ENCODE results near the gene PSMC5.

Gene PSMC5

DNA sequence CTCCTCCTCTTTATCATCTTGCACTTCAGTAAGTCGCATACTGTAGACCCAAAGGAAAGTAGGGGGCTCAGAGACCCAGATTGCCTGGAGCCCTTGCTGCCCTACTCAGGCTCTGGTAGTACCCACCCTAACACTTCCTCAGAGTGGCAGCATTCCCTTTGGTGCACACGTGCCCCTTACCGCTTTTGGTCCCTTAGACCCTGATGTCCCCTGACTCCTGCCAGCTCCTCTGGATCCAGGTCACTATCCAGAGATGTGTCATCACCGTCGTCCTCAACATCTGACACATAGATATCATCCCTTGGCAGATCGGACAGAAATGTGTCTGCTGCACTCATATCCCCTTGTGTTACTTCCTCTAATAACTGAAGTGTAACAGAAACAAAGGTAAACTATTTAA, 5.4 kb upstream of the PSMC5 start:
- no peak for DNase-seq

DNA sequence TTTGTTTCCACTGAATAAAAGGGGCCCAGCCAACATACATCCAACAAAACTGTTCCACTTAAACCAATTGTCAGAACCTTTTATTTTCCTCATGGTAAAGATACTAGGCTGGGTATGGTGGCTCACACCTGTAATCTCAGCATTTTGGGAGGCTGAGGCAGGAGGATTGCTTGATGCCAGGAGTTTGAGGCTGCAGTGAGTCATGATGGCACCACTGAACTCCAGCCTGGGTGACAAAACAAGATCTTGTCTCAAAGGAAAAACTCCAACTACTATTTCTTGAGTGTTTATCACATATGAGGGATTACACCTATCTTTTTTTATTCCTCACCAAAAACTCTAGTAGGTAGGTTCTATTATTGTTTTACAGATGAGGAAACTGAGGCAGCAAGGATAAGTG, 4.7 kb upstream of the PSMC5 start:
- no peak for DNase-seq

DNA sequence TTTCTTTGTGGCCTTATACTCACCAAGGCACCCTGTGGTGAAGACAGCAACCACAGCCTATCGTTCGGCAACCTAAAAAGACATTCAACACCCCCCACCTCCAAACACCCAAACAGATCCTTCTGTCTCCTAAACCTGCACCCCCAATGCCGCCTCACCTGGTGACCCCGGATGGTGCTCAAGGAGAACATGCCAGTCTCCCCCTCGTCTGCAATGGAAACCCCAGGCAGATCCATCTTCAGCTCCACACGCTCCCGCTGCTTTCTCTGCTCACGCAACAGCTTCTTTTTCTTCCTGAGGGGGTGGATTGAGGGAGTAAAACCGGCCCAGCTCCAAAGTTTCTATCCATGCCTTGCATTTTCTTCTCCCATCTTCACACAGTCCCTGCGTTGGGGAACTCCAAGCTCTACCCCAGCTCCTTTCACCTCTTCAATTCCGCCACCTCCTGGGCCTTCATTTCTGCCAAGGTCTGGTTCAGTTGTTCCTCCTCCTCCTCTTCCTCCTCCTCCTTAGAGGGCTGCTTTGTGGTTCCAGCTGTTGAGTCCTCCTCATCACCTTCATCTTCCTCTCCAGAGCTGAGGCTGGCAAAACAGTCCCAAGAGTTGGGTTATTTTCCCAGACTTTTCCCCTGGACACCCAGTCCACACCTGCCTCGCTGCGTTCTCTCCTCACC, 3.4 kb upstream of the PSMC5 start:
- no peak for DNase-seq

DNA sequence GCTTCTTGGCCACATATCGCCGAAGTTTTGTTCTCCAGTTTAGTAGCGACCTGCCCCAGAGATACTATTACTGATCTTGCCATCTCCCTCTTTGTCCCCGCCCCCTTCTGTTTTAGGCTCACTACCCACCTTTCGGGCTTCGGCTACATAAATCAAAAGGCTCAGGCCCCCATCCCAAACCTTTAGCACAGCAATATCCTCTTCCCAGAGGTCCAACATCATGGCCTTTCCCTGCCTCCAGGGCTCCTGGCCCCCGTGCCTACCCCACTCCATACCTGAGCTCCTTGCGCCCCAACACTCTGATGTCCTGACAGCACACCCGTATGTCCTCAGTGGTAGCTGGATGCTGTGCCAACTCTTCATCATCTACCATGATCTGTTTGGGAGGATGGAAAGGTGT, 2.9 kb upstream of the PSMC5 start:
- no peak for DNase-seq

DNA sequence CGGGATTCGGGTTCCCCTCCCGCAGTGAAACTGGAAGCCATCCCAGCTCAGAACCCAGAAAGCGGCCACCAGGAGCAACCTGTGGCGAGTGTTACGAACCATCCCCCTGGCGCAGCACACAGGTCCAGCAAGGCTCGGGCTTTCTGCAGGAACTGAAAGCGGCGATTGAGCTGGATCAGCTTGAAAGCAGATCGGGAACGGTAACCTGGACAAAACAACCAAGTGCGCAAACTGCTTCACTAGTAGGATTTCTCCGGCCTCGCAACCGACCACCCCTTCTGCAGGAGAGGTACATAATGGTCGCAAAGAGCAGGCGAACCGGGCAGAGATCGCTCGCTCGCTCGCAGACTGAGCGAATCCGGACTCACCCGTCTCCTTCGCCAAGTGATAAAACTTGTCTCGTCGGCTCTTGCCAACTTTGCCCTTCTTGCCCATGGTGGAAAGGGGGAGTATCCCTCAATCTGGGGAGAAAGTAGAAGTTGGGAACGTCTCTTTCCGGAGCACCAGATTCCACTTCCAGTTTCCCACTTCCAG, 696 bp upstream of the PSMC5 start:
- no peak for DNase-seq

DNA sequence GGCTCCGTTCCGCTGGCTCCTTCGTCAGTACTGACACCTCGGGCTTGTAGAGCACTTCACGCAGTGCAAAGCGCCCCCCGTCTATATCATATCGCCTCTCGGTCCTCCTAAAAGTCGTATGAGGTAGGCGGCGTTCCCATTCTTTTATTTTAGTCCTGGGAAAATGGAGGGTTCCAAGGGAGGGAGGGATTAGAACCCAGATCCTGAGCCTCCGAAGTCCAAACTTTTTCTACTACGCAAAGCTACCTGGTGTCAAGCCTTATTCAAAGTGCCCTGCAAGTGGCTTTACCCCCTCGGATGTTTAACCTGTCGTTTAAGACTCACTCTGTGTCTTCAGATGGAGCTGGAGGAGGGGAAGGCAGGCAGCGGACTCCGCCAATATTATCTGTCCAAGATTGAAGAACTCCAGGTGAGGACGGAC, 580 bp downstream of the PSMC5 start:
- DNase-seq: no peak

DNA sequence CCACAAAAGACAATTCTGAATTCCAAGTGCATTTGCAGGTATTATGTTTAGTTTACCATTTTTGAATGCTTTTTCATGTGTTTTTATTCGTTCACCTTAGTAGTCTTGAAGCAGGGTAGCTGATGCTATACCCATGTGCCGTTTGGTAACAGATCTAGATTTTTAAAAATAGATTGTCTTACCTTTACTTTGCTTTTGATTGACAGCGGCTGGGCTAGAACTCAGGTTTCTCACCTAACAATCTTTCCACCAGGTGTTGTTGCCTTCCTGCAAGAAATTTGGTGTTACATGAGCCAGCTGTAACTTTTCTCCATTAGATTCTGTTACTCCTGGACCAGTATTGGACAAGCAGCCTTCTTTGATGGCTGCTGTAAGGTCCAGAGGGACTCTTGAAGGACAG, 1.7 kb downstream of the PSMC5 start:
- no peak for DNase-seq

DNA sequence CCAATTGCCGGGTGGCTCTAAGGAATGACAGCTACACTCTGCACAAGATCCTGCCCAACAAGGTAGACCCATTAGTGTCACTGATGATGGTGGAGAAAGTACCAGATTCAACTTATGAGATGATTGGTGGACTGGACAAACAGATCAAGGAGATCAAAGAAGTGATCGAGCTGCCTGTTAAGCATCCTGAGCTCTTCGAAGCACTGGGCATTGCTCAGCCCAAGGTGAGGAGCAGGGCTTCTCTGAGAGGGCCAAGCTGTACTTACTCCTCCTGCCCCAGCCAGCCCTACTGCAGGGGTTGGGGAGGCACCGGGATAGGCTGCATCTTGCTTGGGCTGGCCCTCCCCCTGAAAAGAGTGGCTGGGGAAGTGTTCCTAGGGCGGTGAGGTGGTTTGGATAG, 3.0 kb downstream of the PSMC5 start:
- DNase-seq: no peak

DNA sequence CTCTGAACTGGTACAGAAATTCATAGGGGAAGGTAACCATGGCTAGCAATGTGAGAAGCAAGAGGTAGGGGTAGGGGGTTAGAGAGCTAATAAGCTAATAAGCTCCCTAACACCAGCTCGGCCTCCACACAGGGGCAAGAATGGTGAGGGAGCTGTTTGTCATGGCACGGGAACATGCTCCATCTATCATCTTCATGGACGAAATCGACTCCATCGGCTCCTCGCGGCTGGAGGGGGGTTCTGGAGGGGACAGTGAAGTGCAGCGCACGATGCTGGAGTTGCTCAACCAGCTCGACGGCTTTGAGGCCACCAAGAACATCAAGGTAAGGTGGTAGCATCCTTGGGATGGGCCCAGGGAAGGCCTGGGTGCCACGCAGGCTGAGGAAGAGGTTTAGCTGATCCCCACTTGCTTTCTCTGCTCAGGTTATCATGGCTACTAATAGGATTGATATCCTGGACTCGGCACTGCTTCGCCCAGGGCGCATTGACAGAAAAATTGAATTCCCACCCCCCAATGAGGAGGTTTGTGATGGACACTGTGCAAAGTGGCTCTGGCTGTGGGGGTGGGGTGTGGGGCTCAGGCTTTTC, 3.8 kb downstream of the PSMC5 start:
- DNase-seq: no peak

DNA sequence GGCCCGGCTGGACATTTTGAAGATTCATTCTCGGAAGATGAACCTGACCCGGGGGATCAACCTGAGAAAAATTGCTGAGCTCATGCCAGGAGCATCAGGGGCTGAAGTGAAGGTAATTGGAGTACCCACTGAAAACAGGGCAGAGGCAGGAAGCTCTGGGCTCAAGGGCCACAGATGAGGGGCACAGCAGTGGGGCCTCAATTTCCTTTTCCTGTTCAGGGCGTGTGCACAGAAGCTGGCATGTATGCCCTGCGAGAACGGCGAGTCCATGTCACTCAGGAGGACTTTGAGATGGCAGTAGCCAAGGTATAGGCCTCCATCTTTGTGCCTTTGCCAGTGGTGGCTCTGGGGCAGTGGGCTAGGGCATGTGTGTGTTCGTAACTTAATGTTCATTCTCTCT, 4.3 kb downstream of the PSMC5 start:
- no peak for DNase-seq

DNA sequence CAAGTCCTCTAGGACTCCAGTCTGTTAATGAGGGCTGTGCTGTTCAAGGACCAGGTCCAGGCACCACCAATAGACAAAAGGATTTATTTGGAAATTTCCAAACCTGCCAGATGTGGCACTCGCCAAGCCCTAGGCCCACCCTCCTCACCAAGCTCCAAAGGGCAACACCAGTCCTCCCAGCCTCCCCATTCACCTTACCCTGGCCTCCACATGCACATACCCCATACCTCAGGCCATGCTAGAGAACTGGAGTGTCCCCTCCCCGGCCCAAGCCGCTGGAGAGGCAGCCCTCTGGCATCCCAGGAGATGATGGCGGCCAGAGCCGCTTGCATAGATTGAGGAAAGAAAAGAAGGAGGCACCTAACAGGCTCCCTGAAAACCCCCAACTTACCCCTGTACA, 4.8 kb downstream of the PSMC5 start:
- no peak for DNase-seq

DNA sequence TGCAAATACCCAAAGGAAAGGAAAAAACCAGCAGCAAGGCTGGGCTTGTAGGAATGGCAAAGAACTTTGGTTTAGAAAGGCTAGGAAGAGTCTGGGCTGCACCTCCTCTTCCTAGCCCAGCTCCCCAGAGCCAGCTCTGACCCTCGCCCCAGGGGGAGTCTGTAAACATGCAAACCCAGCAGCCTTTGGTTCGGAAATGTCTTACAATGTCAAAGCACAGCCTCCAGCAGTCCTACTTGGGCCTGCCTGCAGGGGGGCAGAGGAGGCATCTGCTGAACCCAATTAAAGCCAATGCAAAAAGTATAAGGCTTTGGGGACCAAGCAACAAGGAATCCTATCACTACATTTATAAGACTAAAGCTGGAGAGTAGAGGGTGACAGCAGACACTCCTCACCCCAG, 5.2 kb downstream of the PSMC5 start:
- DNase-seq: no peak

DNA sequence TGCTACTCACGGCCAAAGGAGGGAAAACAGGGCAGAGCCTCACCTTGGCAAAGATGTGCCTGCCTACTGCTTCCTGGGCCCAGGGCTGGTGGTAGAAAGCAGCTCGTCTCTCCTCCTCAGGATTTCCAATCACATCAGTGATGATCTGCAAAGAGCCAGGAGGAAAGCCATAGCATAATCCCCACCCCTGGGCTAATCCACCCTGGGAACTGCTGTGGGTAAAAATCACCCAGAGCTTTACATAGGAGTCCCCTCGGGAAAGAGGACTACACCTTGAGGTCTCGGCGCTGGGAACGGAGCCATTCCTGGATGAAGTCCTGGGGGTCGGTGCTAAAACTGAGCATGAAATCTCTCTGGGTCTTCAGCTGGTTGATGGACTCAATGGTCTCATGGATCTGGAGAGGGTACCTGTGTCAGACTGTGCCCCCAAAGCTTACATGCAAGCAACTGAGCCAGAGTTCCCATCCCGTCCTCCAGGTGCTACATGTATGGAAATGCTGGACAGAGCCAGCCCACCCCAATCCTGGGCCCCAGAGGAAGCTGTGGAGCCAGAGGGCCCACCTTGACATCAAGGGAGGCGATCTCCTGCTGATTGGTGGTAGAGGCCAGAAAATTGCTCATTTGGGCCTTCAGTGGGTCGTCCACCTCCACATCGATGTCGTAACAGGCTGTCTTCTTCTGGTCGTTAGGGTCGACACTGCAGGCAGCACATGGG, 6.0 kb downstream of the PSMC5 start:
- no peak for DNase-seq

DNA sequence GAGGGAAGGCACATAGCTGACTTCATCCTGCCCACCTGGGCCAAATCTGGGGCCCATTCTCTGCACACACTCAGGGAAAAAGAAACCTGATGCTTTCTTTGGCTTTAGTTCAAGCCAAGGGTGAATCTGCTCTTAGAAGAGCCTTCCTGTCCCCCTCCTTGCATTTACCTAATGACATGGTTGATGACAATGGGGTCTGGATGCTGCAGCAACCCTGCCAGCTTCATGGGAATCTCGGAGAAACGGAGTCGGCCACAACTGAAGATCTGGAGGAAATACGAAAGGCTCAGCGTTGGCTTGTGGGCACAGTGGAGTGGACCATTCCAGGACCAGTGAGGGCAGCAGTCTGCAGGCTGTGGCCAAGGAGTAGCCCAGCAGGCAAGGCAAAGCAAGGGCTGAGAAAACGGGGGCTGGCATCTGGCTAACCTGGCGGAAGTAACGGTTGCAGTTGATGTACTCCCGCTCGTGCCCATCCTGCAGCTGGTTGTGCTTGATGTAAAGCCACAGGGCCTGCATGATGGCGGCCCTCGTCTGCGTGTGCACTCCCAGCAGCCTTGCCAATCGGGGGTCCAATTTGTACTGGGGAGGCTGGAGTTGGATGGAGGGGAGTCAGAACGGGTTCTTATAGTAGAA, 6.6 kb downstream of the PSMC5 start:
- no peak for DNase-seq

DNA sequence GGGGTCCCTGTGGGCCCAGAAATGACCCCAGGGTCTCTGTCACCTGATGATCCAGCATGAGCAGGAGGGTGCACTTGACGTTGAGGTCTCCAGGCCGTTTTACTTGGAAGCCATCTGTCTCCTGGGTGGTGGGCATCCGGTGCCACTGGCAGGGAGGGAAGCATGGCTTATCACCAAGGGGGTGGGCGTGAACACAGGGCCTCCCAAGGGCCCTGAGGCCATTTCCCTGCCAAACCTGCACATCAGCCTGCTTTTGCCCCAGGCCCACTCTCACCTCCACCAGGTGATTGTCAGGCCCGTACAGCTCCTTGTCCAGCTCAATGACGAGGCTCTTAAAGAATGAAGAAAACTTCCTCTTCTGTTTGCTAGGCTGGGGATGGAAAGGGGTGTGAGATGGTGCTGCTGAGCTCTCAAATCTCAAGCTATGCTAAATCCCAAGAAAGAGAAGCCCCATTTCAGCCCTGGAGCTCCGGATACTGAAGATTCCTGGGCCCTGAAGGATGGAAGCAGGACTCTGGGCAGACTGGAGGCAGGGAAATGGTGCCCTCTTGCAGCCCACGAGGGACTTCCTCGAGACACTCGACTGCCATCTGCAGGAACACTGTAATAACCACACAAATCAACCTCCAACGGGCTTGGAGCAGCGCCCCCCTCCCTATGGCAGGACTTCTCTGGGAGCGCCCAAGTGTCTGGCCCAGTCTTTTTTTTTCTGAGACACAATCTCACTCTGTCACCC, 7.4 kb downstream of the PSMC5 start:
- peak; percentile 64 for DNase-seq

DNA sequence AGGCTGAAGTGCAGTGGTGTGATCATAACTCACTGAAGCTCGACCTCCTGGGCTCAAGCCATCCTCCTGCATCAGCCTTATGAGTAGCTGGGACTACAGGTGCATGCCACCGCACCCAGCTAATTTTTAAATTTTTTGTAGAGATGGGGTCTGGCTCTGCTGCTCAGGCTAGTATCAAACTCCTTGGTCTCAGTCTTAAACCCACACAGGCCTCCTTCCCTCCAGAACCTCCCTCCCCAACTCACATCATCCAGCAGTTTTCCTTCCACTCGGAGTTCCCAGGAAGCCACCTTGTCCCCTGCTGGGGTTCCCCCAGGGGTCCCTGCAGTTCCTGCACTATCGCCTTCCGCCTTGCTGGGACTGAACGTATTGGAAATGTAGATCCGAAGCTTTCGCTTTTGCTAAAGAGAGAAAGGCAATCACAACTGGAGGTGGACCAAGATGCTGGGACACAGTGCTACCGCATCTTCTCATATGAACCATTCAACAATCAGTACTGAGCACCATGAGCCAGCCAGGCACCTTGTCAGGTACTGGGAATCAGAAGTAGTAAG, 8.0 kb downstream of the PSMC5 start:
- DNase-seq: no peak

DNA sequence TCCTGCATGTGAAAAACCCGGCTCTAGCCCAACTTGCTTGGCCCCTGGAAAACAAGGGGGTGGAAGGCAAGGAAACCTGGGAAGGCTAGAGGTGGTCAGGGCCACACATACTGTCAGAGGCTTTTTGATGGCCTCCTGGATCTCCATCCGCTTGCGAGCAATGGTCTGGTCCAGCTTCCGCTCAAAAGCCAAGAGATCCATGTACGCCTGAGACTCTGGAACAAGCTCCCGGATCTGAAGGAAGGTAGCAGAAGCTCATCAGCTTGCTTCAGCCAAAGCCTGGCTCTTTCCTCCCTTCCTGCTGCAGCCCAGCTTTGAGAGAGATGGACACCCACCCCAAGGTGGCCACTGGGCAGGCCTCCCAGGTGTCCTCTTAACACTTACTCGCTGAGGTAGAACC, 9.6 kb downstream of the PSMC5 start:
- DNase-seq: no peak

DNA sequence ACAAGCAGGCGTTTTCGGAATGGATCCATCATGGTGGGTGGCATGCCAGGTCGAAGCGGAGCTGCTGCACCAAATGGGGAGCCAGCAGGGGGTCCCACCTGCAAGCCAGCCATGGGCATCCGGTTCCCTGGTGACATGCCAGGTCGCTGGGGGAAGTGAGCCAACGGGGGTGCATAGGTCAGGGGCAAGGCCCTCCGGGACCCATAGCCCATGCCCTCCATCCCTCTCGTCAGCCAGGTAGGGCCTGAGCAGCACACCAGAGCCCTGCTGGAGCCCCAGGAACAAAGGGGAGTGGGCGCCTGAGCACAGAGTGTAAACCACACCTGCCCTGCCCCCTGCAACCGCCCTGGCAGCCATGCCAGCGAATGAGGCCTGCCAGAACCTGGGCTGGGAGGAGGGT, 10.2 kb downstream of the PSMC5 start:
- DNase-seq: no peak

DNA sequence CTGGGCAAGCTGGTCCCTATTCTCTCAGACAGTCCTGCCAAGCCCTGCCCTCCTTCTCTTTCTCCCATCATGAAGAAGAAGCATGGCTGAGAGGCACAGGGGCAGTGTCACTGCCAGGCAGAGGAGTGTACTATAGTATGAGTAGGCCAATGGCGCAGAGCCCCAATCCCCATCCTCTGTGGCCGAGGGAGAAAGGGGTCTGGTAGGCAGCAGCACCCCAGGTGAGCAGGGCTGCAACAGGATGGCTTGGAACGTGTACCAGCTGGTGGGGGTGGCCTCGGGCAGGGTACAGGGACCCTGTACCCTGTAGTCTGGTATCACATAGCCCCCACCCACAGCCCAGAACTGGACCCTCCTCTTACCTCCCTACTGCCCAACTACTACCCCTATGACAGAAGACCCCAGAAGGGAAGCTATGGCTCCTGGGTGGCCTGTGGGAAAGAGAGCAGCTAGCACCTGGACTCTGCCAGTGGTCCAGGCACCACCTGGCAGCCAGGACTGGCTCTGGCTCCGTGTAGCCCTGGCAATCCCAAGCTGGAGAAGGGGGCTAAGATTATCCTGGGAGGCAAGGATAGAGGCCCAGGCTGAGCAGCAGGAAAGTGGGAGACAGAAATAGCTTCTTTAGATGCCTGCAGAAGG, 10.8 kb downstream of the PSMC5 start:
- no peak for DNase-seq

DNA sequence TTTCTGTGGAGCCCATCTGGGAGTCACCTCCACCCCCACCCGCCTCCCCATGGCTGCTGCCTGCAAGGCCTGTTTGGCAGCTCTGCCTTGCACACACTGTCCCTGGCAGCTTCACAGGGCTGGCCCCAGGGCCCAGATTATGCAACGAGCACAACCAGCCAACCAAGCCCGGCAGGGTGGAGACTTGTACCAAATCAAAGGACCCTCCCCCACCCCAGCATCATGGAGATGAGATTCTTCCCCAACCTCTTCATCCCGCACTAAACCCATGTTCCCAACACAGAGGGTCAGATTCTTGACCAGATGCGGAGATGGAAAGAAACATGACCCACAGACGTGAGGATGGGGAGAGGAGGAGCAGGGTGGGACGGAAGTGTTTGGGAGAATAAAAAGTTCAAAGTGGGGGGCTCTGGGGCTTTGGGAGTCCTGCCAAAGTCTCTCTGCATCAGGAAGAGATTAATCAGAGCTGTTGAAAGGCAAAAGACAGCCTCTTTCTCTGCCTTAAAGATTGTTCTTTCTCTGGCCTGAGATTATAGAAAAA, 11.5 kb downstream of the PSMC5 start:
- no peak for DNase-seq

DNA sequence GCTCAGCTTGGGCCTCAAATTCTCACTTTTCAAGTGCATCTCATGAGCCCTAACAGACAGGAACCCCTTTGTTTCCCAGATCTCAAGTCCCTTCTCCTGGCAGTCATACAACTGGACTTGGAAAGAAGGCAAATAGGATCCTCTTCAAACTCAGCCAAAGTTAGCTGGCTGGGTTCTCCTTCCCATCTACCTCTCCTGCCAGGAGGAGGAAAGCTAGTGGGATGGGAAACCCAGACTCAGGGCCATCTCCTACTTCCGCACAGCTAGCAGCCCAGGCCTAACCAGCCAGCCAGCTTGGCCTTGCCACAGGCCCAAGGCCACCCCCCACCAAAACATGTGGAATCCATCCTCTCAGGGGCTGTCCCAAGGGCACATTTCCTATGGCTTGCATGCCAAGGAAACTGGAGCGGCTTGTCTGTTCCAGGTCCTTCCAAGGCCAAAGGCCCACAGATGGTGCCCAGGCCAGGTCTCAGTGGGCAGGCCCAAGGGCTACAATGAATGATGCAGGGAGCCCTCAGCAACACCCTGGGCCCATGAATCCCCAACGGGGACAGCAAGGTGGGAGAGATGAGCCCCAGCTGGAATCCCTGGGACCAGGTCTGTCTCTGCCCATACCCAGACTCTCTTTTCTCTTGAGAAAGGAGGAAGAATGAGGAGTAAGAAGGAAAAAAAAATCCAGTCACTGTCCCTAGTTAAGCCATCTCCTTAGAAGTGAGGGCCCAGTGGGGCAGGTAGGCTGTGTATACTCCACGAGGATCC, 13.5 kb downstream of the PSMC5 start:
- no peak for DNase-seq
